ENCODE measurements around the gene MYLK2. TPM values are rescaled to one million over a fixed set of nuclear protein-coding genes. Genes with fewer than 3 reads are reported as not detected.

Gene MYLK2
- total RNA-seq, 1 donor from 2014 or later = 1.8 TPM

- H3K4me3 ChIP-seq (ENCODE audit: low read depth, low read length) = no peak overlapping the region
- TF ChIP-seq, protein P1, sequence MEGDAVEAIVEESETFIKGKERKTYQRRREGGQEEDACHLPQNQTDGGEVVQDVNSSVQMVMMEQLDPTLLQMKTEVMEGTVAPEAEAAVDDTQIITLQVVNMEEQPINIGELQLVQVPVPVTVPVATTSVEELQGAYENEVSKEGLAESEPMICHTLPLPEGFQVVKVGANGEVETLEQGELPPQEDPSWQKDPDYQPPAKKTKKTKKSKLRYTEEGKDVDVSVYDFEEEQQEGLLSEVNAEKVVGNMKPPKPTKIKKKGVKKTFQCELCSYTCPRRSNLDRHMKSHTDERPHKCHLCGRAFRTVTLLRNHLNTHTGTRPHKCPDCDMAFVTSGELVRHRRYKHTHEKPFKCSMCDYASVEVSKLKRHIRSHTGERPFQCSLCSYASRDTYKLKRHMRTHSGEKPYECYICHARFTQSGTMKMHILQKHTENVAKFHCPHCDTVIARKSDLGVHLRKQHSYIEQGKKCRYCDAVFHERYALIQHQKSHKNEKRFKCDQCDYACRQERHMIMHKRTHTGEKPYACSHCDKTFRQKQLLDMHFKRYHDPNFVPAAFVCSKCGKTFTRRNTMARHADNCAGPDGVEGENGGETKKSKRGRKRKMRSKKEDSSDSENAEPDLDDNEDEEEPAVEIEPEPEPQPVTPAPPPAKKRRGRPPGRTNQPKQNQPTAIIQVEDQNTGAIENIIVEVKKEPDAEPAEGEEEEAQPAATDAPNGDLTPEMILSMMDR (IDR thresholded peaks at IDR 0.05; ENCODE audit: insufficient read depth, low read length, poor library complexity, severe bottlenecking) = no peak
- DNase-seq (ENCODE audit: low read depth) = no peak
- H3K36me3 ChIP-seq (ENCODE audit: control insufficient read depth, insufficient read depth, low read length) = no peaks in the 10 kb centered on the region
- peaks cover 40% of the 10 kb centered on the region for H3K27me3 ChIP-seq (ENCODE audit: control insufficient read depth, insufficient read depth, low read length)
These were observed 47.1 kb downstream of the MYLK2 start for GRCh38 chr20:31866221-31866620.

GRCh38 chr20:31868853-31869672 is 49.9 kb downstream of the MYLK2 start:
- no peaks in the 10 kb centered on the region for H3K36me3 ChIP-seq (ENCODE audit: control insufficient read depth, insufficient read depth, low read length)
- TF ChIP-seq, protein P1 (IDR thresholded peaks at IDR 0.05; ENCODE audit: insufficient read depth, low read length, poor library complexity, severe bottlenecking) = no peak
- H3K4me3 ChIP-seq (ENCODE audit: low read depth, low read length) = no peak overlapping the region
- DNase-seq (ENCODE audit: low read depth) = no peak
- peaks cover 44% of the 10 kb centered on the region for H3K27me3 ChIP-seq (ENCODE audit: control insufficient read depth, insufficient read depth, low read length)

DNA sequence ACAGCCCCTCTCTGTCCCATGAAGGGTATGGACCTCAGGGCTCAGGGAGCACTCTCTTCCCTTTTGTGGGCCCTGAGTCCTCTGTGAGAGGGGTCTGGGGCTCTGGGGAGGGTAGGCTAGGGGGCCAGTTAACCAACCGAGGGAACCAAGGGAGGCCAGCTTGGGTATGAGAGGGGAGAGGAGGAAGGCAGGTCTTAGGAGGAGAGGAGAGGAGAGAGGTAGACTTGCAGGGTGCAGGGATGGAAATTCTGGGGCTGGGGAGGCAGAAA is 50.5 kb downstream of the MYLK2 start:
- H3K27me3 ChIP-seq (ENCODE audit: control insufficient read depth, insufficient read depth, low read length) = peaks cover 44% of the 10 kb centered on the region

DNA sequence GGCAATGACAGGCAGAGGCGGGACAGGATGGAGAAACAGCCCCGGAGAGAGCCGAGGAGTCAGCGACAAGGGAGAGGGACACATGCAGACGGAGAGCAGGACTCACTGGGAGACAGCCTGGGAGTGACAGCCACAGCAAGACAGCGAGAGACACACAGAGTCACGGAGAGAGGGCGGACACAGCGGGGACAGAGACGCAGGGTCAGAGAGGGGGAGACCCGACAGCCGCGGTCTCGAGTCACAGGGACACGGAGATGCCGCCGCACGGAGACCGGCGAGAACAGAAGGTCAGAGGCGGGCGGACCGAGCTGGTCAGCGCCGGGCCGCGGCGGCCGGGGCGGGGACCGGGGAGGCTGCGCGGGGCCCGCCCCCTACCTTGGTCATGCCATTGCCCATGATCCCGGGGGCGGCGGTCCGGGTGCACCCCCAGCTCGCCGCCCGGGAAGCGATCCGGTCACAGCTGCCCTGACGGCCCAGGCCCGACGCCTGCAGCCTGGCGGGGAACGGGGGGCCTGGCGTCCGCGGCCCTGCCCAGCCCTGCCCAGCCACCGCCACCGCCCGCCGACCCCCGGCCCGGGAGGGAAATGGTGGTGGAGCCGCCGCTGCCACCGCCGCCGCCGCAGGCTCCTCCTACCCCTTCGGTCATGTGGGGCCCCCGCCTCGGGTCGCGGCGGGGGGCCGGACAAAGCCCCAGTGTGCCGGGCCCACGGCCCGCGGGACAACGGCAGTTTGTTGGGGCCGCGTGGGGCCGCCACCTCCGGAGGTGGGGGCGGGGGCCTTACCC is 51.0 kb downstream of the MYLK2 start, which contains the start of the genes DUSP15 and TTLL9:
DUSP15 (minus strand) TSS at position 586 of the 784 bp plus-strand sequence; CDS start at position 396, 190 bp downstream.
TTLL9 (plus strand) TSS at position 693 of the 784 bp plus-strand sequence. CDS start 493 bp downstream, outside the sequence.
- peaks cover 44% of the 10 kb centered on the region for H3K27me3 ChIP-seq (ENCODE audit: control insufficient read depth, insufficient read depth, low read length)
- H3K4me3 ChIP-seq (ENCODE audit: low read depth, low read length) = peak within 1 kb of the TSS; percentile 37
- no peak for DNase-seq (ENCODE audit: low read depth)
- no peaks in the 10 kb centered on the region for H3K36me3 ChIP-seq (ENCODE audit: control insufficient read depth, insufficient read depth, low read length)
- TF ChIP-seq, protein P1 (IDR thresholded peaks at IDR 0.05; ENCODE audit: insufficient read depth, low read length, poor library complexity, severe bottlenecking) = no peak

More for the DNA sequence above, 50.5 kb downstream of the MYLK2 start:
- Histone ChIP-seq H3K4me3 (ENCODE audit: low read depth, low read length) (peak overlapping the region; percentile 37), H3K36me3 (ENCODE audit: control insufficient read depth, insufficient read depth, low read length) (no peaks in the 10 kb centered on the region)
- TF ChIP-seq, protein P1 (IDR thresholded peaks at IDR 0.05; ENCODE audit: insufficient read depth, low read length, poor library complexity, severe bottlenecking) = no peak
- no peak for DNase-seq (ENCODE audit: low read depth)

- peak overlapping the region; percentile 37 for H3K4me3 ChIP-seq (ENCODE audit: low read depth, low read length)
- TF ChIP-seq, protein P1 (IDR thresholded peaks at IDR 0.05; ENCODE audit: insufficient read depth, low read length, poor library complexity, severe bottlenecking) = no peak
- peaks cover 44% of the 10 kb centered on the region for H3K27me3 ChIP-seq (ENCODE audit: control insufficient read depth, insufficient read depth, low read length)
- no peaks in the 10 kb centered on the region for H3K36me3 ChIP-seq (ENCODE audit: control insufficient read depth, insufficient read depth, low read length)
- no peak for DNase-seq (ENCODE audit: low read depth)
These were observed 51.8 kb downstream of the MYLK2 start for GRCh38 chr20:31870726-31871617.

Measured in kidney epithelial cell (primary cell).